ENCODE data around the gene PTGIS. TPM values are rescaled to one million over a fixed set of nuclear protein-coding genes. Genes with fewer than 3 reads are reported as not detected.

Gene PTGIS
- total and polyA plus RNA-seq, 2 of the 4 experiments (the other 2 are of a cell fraction) = 1.6 to 2.6 TPM

DNA sequence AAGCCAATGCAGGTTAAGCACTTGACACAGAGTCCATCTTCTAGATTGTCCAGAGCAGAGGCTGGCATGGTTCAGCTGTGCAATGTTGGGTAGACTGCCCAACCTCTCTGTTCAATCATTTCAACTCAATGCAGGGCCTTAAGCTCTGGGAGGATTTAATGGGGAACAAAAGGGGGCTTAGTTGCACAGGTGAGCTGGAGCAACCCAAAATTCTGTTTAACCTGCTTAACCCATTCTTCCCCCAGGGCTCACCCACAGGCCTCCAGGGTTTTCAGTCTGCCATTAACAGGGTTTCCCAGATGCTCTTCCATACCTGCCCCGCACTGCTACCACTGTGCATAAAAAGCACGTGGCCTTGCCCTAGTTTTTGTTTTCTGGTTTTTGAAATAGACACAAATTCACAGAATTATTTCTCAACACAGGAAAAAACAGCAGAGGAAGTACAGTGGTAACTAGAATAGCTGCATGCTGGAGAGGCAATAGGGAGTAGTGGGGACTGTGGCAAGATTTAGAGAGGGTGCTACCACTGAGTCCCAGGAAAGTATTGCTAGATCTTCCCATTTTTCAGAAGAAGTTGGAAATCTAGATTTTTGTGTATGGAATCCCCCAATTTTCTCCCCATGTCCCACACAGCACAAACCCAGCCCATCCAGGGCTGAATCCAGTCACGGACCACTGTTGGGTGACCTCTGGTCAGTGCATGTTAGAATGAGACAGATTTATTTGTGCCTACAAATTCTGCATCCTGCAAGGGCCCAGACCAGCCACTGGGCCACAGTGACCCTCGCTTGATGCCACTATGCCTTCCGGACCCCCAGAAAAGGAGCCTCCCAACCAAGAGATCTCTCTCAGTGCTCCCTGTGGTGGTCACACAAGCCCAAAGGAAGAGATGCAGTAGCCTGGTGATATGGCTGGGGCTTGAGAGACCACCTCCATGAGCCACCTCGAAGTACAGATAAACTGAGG lies 4.6 kb downstream of the PTGIS start:
- H3K18ac ChIP-seq (ENCODE audit: low read depth, low read length) = peak overlapping the region; percentile 22; the same call in 1 of the 2 replicates
- no peak overlapping the region for H2BK5ac ChIP-seq (ENCODE audit: low read depth, low read length, poor library complexity, severe bottlenecking)
- CTCF ChIA-PET = no interaction called here
- 80% methylated on average over 1 of the region's 6 CpGs; no CpG with 5 or more reads in 1 of the 2 experiments for WGBS, 2 experiments (ENCODE audit: extremely low coverage in 2 of 2, insufficient read length in 1 of 2)
- no peak overlapping the region for H3K9ac ChIP-seq (ENCODE audit: low read depth, low read length)
- no peak overlapping the region for H3K4me2 ChIP-seq (ENCODE audit: low read depth, low read length)
- H3K9me3 ChIP-seq (ENCODE audit: control insufficient read depth, insufficient read depth, low read length) = no peaks in the 10 kb centered on the region
- BruUV-seq (replicated peaks) = no TSS peak
- no peak overlapping the region for H2AFZ ChIP-seq (replicated peaks; ENCODE audit: low read length, poor library complexity)
- peak overlapping the region; percentile 93 for H4K91ac ChIP-seq (ENCODE audit: insufficient read depth, low read depth, low read length)
- H2BK15ac ChIP-seq (ENCODE audit: low read depth, low read length) = peak overlapping the region; percentile 71; the same call in 2 of the 3 replicates
- H4K8ac ChIP-seq (ENCODE audit: low read depth in 2 of 2, low read length in 2 of 2) = peak overlapping the region; percentile 49 to 74; a peak in 3 of 4 replicates
- no peaks in the 10 kb centered on the region for H3K36me3 ChIP-seq (ENCODE audit: control insufficient read depth, insufficient read depth, low read length)
- H3K79me1 ChIP-seq (ENCODE audit: low read depth in 1 of 2, low read length in 2 of 2) = peaks cover 0 to 3% of the 10 kb centered on the region in 2 experiments; a peak in 1 of 4 replicates
- in situ Hi-C loops (cut with MboI; ENCODE audit: low sequenced_read_pairs) = no loop called here
- H2BK120ac ChIP-seq (ENCODE audit: low read depth, low read length) = peak overlapping the region; percentile 87
- H4K20me1 ChIP-seq (ENCODE audit: insufficient read depth, low read length) = no peaks in the 10 kb centered on the region
- POLR2A ChIA-PET (ENCODE audit: unreplicated experiment) = no interaction called here
- no peak overlapping the region for H3K14ac ChIP-seq (replicated peaks; ENCODE audit: low read depth, low read length)
- no peak overlapping the region for H3K27ac ChIP-seq (ENCODE audit: insufficient read depth, low read length)
- dilution Hi-C loops (cut with HindIII; ENCODE audit: low sequenced_read_pairs, unreplicated experiment) = no loop called here
- peak overlapping the region; percentile 27 for H4K5ac ChIP-seq (ENCODE audit: low read depth, low read length)
- no peak overlapping the region for H3K4me3 ChIP-seq (ENCODE audit: insufficient read depth, low read depth, low read length)
- 0 out of 2 replicates have a peak, but pooled peaks cover 11% of the 10 kb centered on the region for H3K9me1 ChIP-seq (ENCODE audit: insufficient read depth, low read length)
- no peak for ATAC-seq (ENCODE audit: low read depth)
- peak overlapping the region; percentile 81; the same call in 1 of the 2 replicates for H2AK5ac ChIP-seq (ENCODE audit: low read depth, low read length)
- no peak overlapping the region for H3K56ac ChIP-seq (ENCODE audit: extremely low read depth, insufficient read depth, low read length)
- no peak overlapping the region for H2AK9ac ChIP-seq (replicated peaks; ENCODE audit: low read depth, low read length, poor library complexity)
- H3K4ac ChIP-seq (ENCODE audit: low read depth, low read length) = peak overlapping the region; percentile 78; the same call in 1 of the 2 replicates
- DNase-seq = no peak
- H3K23ac ChIP-seq (ENCODE audit: low read depth, low read length) = no peak overlapping the region
- intact Hi-C loops (cut with micrococcal nuclease) = no loop called here
- peaks cover 19% of the 10 kb centered on the region for H3K4me1 ChIP-seq (ENCODE audit: control insufficient read depth, insufficient read depth, low read length)
- peaks cover 5% of the 10 kb centered on the region for H3K27me3 ChIP-seq (ENCODE audit: control insufficient read depth, insufficient read depth, low read length)
- peak overlapping the region; percentile 89 for H2BK20ac ChIP-seq (ENCODE audit: low read depth, low read length)
- TF ChIP-seq, protein P1, sequence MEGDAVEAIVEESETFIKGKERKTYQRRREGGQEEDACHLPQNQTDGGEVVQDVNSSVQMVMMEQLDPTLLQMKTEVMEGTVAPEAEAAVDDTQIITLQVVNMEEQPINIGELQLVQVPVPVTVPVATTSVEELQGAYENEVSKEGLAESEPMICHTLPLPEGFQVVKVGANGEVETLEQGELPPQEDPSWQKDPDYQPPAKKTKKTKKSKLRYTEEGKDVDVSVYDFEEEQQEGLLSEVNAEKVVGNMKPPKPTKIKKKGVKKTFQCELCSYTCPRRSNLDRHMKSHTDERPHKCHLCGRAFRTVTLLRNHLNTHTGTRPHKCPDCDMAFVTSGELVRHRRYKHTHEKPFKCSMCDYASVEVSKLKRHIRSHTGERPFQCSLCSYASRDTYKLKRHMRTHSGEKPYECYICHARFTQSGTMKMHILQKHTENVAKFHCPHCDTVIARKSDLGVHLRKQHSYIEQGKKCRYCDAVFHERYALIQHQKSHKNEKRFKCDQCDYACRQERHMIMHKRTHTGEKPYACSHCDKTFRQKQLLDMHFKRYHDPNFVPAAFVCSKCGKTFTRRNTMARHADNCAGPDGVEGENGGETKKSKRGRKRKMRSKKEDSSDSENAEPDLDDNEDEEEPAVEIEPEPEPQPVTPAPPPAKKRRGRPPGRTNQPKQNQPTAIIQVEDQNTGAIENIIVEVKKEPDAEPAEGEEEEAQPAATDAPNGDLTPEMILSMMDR (conservative IDR thresholded peaks at IDR 0.05; ENCODE audit: low read depth, low read length) = no peak
- TF ChIP-seq MAZ (IDR thresholded peaks at IDR 0.05; ENCODE audit: borderline replicate concordance, low read depth, low read length) = no peak
- no peak for TF ChIP-seq RAD21 (IDR thresholded peaks at IDR 0.05; ENCODE audit: low read length)
- TF ChIP-seq SMC3 (IDR thresholded peaks at IDR 0.05; ENCODE audit: low read depth, low read length) = no peak
- no peak for TF ChIP-seq BHLHE40 (IDR thresholded peaks at IDR 0.05; ENCODE audit: low read depth, low read length)
- TF ChIP-seq, protein P2, sequence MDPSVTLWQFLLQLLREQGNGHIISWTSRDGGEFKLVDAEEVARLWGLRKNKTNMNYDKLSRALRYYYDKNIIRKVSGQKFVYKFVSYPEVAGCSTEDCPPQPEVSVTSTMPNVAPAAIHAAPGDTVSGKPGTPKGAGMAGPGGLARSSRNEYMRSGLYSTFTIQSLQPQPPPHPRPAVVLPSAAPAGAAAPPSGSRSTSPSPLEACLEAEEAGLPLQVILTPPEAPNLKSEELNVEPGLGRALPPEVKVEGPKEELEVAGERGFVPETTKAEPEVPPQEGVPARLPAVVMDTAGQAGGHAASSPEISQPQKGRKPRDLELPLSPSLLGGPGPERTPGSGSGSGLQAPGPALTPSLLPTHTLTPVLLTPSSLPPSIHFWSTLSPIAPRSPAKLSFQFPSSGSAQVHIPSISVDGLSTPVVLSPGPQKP (IDR thresholded peaks at IDR 0.05; ENCODE audit: borderline replicate concordance, low read depth, low read length) = no peak
- TF ChIP-seq RFX5 (IDR thresholded peaks at IDR 0.05; ENCODE audit: low read depth, low read length) = no peak
- TF ChIP-seq CEBPB (IDR thresholded peaks at IDR 0.05; ENCODE audit: low read depth, low read length) = no peak
- no peak for TF ChIP-seq MXI1 (IDR thresholded peaks at IDR 0.05; ENCODE audit: borderline replicate concordance, low read depth, low read length)
- TF ChIP-seq FOS (IDR thresholded peaks at IDR 0.05; ENCODE audit: low read depth, low read length) = no peak
- TF ChIP-seq, protein P3, sequence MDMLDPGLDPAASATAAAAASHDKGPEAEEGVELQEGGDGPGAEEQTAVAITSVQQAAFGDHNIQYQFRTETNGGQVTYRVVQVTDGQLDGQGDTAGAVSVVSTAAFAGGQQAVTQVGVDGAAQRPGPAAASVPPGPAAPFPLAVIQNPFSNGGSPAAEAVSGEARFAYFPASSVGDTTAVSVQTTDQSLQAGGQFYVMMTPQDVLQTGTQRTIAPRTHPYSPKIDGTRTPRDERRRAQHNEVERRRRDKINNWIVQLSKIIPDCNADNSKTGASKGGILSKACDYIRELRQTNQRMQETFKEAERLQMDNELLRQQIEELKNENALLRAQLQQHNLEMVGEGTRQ (IDR thresholded peaks at IDR 0.05; ENCODE audit: low read depth, low read length) = no peak
- TF ChIP-seq POLR2A (IDR thresholded peaks at IDR 0.05; ENCODE audit: low read depth, low read length) = no peak
